ENCODE data around the gene KCNE1.

DNA sequence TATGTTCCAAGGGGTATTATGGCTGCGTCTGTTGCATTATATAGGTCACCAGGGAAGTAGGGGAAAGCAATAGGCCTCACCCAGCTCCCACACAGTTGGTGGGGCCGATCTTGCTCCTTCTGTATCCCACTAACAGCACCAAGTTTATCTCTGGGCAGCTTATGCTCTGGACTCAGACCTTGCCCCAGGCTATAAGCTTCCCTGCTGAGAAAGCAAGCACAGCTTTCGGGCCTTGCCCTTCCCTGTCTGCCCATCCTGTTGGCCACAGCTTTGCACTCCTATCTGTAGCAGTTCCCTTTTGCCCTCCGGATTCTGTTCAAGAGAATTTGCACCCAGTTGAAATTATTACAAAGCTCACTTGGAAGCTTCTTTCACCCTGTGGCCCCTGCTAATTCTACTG, 12.9 kb downstream of the KCNE1 start:
- TF ChIP-seq CTCF (IDR thresholded peaks at IDR 0.05) (no peak), POLR2A (IDR thresholded peaks at IDR 0.05) (no peak)
